RKO (cell line): ENCODE measurements around the gene OCA2.
"Not testable (repeated sequence)": the region's sequence is repeated elsewhere in the genome, so short reads cannot be mapped to it uniquely, and the experiment has no call there.

Experiments used
- DNase-seq: peaks from one replicate; pipeline ENCODE4 v3.0.0-alpha.2; 2016; ENCODE audit warnings: low spot score

The OCA2 gene

GRCh38 chr15:27770086-27770607 is 329.0 kb downstream of the OCA2 start:
- no peak for DNase-seq

- DNase-seq, result no peak
Observed at GRCh38 chr15:27769652-27770051, 329.5 kb downstream of the OCA2 start.

- no peak for DNase-seq
Observed at GRCh38 chr15:27768732-27769475, 330.2 kb downstream of the OCA2 start.

- no peak for DNase-seq
Observed at GRCh38 chr15:27767918-27768640, 331.0 kb downstream of the OCA2 start.

GRCh38 chr15:27767430-27767829 is 331.7 kb downstream of the OCA2 start:
- not testable (repeated sequence) for DNase-seq

GRCh38 chr15:27764339-27764738 is 334.8 kb downstream of the OCA2 start:
- DNase-seq, result no peak

GRCh38 chr15:27763514-27763913 is 335.6 kb downstream of the OCA2 start:
- no peak for DNase-seq

GRCh38 chr15:27762471-27762870 is 336.6 kb downstream of the OCA2 start:
- no peak for DNase-seq

GRCh38 chr15:27757052-27757451 is 342.1 kb downstream of the OCA2 start:
- no peak for DNase-seq

GRCh38 chr15:27752691-27753090 is 346.4 kb downstream of the OCA2 start:
- no peak for DNase-seq

- DNase-seq, result no peak
Observed at GRCh38 chr15:27747997-27748396, 351.1 kb downstream of the OCA2 start.

- no peak for DNase-seq
Observed at GRCh38 chr15:27746401-27746955, 352.6 kb downstream of the OCA2 start.

- no peak for DNase-seq
Observed at GRCh38 chr15:27744641-27745040, 354.5 kb downstream of the OCA2 start.

GRCh38 chr15:27743638-27744037 is 355.5 kb downstream of the OCA2 start:
- DNase-seq, result no peak

GRCh38 chr15:27742751-27743477 is 356.2 kb downstream of the OCA2 start:
- DNase-seq, result no peak

GRCh38 chr15:27741226-27741860 is 357.8 kb downstream of the OCA2 start:
- DNase-seq, result no peak

GRCh38 chr15:27734785-27735495 is 364.2 kb downstream of the OCA2 start:
- no peak for DNase-seq

- no peak for DNase-seq
Observed at GRCh38 chr15:27731776-27732175, 367.3 kb downstream of the OCA2 start.

- peak; percentile 48 for DNase-seq
Observed at GRCh38 chr15:27730868-27731267, 368.2 kb downstream of the OCA2 start.

- DNase-seq, result no peak
Observed at GRCh38 chr15:27725731-27726130, 373.4 kb downstream of the OCA2 start.

GRCh38 chr15:27723821-27724220 is 375.3 kb downstream of the OCA2 start:
- DNase-seq, result no peak
